MM.1S (cell line): ENCODE results near the gene RBBP7.

Source experiments
- DNase-seq: peaks from one replicate; pipeline ENCODE4 v3.0.0-alpha.2; 2015
- H2AFZ ChIP-seq: fragments of 300-600 bp; sonication (generic); 2 replicates; pipeline ENCODE4 v1.6.0; 2016; ENCODE audit warnings: antibody characterized with exemption, low read length
- H3F3A ChIP-seq: fragments of 300-600 bp; sonication (generic); 2 replicates; pipeline ENCODE4 v1.6.1; 2016; ENCODE audit warnings: mild to moderate bottlenecking, antibody characterized with exemption, low read length, moderate library complexity, mixed read lengths; ENCODE audit not compliant: insufficient read depth
- H3K27ac ChIP-seq: fragments of 300-600 bp; sonication (generic); 2 replicates; pipeline ENCODE4 v1.5.1; 2016; ENCODE audit warnings: mild to moderate bottlenecking, low read length
- H3K27me3 ChIP-seq: fragments of 300-600 bp; sonication (generic); replicated peaks from 2 replicates; pipeline ENCODE4 v1.6.0; 2016; ENCODE audit warnings: low read length; ENCODE audit not compliant: insufficient read depth
- H3K36me3 ChIP-seq: fragments of 300-600 bp; sonication (generic); replicated peaks from 2 replicates; pipeline ENCODE4 v1.6.1; 2016; ENCODE audit warnings: mild to moderate bottlenecking, low read length, mixed read lengths; ENCODE audit not compliant: insufficient read depth
- H3K4me1 ChIP-seq: fragments of 300-600 bp; sonication (generic); 2 replicates; pipeline ENCODE4 v1.6.1; 2016; ENCODE audit warnings: low read length, mixed read lengths
- H3K4me2 ChIP-seq: fragments of 300-600 bp; sonication (generic); 2 replicates; pipeline ENCODE4 v1.6.0; 2016; ENCODE audit warnings: low read depth, low read length
- H3K4me3 ChIP-seq: fragments of 300-600 bp; sonication (generic); 2 replicates; pipeline ENCODE4 v1.5.1; 2016; ENCODE audit warnings: low read length, mixed read lengths
- H3K79me2 ChIP-seq: fragments of 300-600 bp; sonication (generic); 2 replicates; pipeline ENCODE4 v1.6.1; 2016; ENCODE audit warnings: mixed run types, low read length, mixed read lengths
- H3K9ac ChIP-seq: fragments of 300-600 bp; sonication (generic); 2 replicates; pipeline ENCODE4 v1.6.1; 2016; ENCODE audit warnings: low read length, mixed read lengths
- H3K9me2 ChIP-seq: fragments of 300-600 bp; sonication (generic); replicated peaks from 2 replicates; pipeline ENCODE4 v1.6.1; 2016; ENCODE audit warnings: mild to moderate bottlenecking, low read length, mixed read lengths; ENCODE audit not compliant: insufficient read depth
- H3K9me3 ChIP-seq: fragments of 300-600 bp; sonication (generic); replicated peaks from 2 replicates; pipeline ENCODE4 v1.6.1; 2016; ENCODE audit warnings: mild to moderate bottlenecking, low read length, mixed read lengths; ENCODE audit not compliant: insufficient read depth
- H4K20me1 ChIP-seq: fragments of 300-600 bp; sonication (generic); 2 replicates; pipeline ENCODE4 v1.6.1; 2016; ENCODE audit warnings: mild to moderate bottlenecking, low read length, moderate library complexity, mixed read lengths; ENCODE audit not compliant: insufficient read depth
- EZH2 ChIP-seq: fragments of 300-600 bp; sonication (generic); optimal IDR thresholded peaks from 2 replicates; pipeline ENCODE3; 2017; ENCODE audit warnings: low read depth, mild to moderate bottlenecking, antibody characterized with exemption, low read length, mixed read lengths
- EZH2phosphoT487 ChIP-seq: fragments of 300-600 bp; sonication (generic); IDR thresholded peaks from 2 replicates; pipeline ENCODE4 v1.6.1; 2018; ENCODE audit warnings: antibody characterized with exemption, low read length
- TF ChIP-seq, protein P1 (sequence below): fragments of 300-600 bp; sonication (generic); IDR thresholded peaks from 2 replicates; pipeline ENCODE4 v1.5.1; 2016; ENCODE audit warnings: antibody characterized with exemption, low read length, mixed read lengths

The RBBP7 gene

DNA sequence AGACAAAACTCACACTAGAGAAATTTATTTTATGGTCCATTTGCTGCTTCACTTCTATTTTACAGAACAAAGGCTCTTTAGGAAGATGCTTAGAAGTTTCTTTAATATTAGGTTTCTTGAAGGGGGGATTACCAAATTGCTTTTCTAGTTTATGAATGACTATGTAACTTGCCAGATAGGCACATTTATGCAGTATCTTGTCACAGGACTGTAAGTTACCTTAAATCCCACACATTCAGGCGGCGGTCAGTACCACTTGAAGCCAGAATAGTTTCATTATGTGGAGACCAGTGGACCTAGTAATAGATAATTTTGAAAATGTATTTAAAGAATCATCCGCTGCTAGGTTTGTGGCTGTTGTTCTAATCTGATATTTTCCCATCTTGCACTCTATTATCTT is 18.3 kb downstream of the RBBP7 start:
- Histone ChIP-seq H3K4me2 (no peak overlapping the region), H4K20me1 (no peaks in the 10 kb centered on the region), H3K9ac (no peak overlapping the region), H3K4me3 (no peak overlapping the region), H3K27ac (no peak overlapping the region), H3K9me3 (no peaks in the 10 kb centered on the region), H3F3A (no peaks in the 10 kb centered on the region), H3K79me2 (peaks cover 54% of the 10 kb centered on the region), H3K27me3 (no peaks in the 10 kb centered on the region), H3K4me1 (no peaks in the 10 kb centered on the region), H3K9me2 (no peaks in the 10 kb centered on the region), H2AFZ (no peak overlapping the region), H3K36me3 (peaks cover 8% of the 10 kb centered on the region; the same call in 1 of the 2 replicates)
- DNase-seq: no peak
- TF ChIP-seq, protein P1, sequence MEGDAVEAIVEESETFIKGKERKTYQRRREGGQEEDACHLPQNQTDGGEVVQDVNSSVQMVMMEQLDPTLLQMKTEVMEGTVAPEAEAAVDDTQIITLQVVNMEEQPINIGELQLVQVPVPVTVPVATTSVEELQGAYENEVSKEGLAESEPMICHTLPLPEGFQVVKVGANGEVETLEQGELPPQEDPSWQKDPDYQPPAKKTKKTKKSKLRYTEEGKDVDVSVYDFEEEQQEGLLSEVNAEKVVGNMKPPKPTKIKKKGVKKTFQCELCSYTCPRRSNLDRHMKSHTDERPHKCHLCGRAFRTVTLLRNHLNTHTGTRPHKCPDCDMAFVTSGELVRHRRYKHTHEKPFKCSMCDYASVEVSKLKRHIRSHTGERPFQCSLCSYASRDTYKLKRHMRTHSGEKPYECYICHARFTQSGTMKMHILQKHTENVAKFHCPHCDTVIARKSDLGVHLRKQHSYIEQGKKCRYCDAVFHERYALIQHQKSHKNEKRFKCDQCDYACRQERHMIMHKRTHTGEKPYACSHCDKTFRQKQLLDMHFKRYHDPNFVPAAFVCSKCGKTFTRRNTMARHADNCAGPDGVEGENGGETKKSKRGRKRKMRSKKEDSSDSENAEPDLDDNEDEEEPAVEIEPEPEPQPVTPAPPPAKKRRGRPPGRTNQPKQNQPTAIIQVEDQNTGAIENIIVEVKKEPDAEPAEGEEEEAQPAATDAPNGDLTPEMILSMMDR: no peak
- no peak for TF ChIP-seq EZH2
- no peak for TF ChIP-seq EZH2phosphoT487

DNA sequence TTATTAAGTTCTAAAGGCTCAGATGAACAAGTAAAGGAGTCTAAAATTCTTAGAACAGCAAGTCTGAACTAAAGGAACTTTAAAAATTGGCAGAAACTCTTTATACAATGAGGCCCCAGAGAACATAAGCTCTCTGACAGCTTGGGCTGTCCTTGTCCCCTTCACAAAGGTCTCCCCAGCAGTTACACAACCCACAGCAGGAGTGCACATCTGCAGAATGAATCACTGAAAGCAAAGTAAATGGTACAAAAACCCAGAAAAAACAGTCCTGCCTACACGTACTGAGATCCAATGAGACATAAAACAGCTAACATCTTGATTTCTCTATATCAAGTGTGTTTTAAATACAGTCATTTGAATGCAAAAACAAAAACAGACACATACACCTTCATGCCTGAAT is 18.7 kb downstream of the RBBP7 start:
- no peak overlapping the region for H2AFZ ChIP-seq
- no peaks in the 10 kb centered on the region for H3K9me2 ChIP-seq
- no peak overlapping the region for H3K4me3 ChIP-seq
- H3K27me3 ChIP-seq: no peaks in the 10 kb centered on the region
- no peaks in the 10 kb centered on the region for H3K9me3 ChIP-seq
- no peaks in the 10 kb centered on the region for H3K4me1 ChIP-seq
- H3K79me2 ChIP-seq: peaks cover 50% of the 10 kb centered on the region
- no peak overlapping the region for H3K9ac ChIP-seq
- DNase-seq: no peak
- H3F3A ChIP-seq: no peaks in the 10 kb centered on the region
- no peaks in the 10 kb centered on the region for H4K20me1 ChIP-seq
- peaks cover 8% of the 10 kb centered on the region; the same call in 1 of the 2 replicates for H3K36me3 ChIP-seq
- H3K27ac ChIP-seq: no peak overlapping the region
- TF ChIP-seq EZH2phosphoT487 (no peak), EZH2 (no peak)
- TF ChIP-seq, protein P1: no peak
- H3K4me2 ChIP-seq: no peak overlapping the region

- Histone ChIP-seq H3K27ac (no peak overlapping the region), H3K4me3 (no peak overlapping the region), H3K9me3 (no peaks in the 10 kb centered on the region), H3K4me2 (no peak overlapping the region), H3K27me3 (no peaks in the 10 kb centered on the region), H4K20me1 (no peaks in the 10 kb centered on the region), H2AFZ (no peak overlapping the region), H3K9ac (no peak overlapping the region), H3K4me1 (no peaks in the 10 kb centered on the region), H3K36me3 (peaks cover 8% of the 10 kb centered on the region), H3K9me2 (no peaks in the 10 kb centered on the region), H3F3A (no peaks in the 10 kb centered on the region), H3K79me2 (peaks cover 23% of the 10 kb centered on the region)
- DNase-seq: no peak
- TF ChIP-seq EZH2: no peak
- TF ChIP-seq EZH2phosphoT487: no peak
- TF ChIP-seq, protein P1: no peak
Observed at GRCh38 chrX:16848541-16848940, 21.6 kb downstream of the RBBP7 start.
